Endothelial cell of umbilical vein (primary cell): Measurements from ENCODE around the gene RNH1. TPM values are rescaled to one million over a fixed set of nuclear protein-coding genes. Genes with fewer than 3 reads are reported as not detected.

Experiments used
- BruUV-seq: library from RNA; stranded (reverse); fragments of 400-500 nt; replicated peaks from 2 replicates; lab custom pipeline; 2021; lab: Mats Ljungman, UMichigan
- CTCF ChIA-PET: fragments of 300-600, 350-600 bp; sonication (Branson Sonifier 250); formaldehyde crosslinking; loops from one replicate; lab custom pipeline; 2021; ENCODE audit warnings: antibody characterized with exemption, inconsistent platforms; lab: Charles Lee
- POLR2A ChIA-PET: fragments of 300-600, 350-600 bp; sonication (Branson Sonifier 250); formaldehyde crosslinking; loops from one replicate; lab custom pipeline; 2021; ENCODE audit warnings: antibody characterized with exemption, inconsistent platforms; lab: Charles Lee
- DNase-seq: peaks from one replicate; pipeline ENCODE4 v3.0.0-alpha.2; 2011; ENCODE audit warnings: low read depth, low spot score
- FAIRE-seq: peaks from 2 replicates; lab custom pipeline; 2011; peaks lifted over from hg19 to GRCh38; lab: Jason Lieb, UNC
- H2AFZ ChIP-seq: 2 replicates; pipeline ENCODE4 v1.6.0; 2012; ENCODE audit warnings: low read depth, low read length, control low read depth, inconsistent platforms
- H3K27ac ChIP-seq: 2 replicates; pipeline ENCODE4 v1.5.1; 2011; ENCODE audit warnings: low read depth, mild to moderate bottlenecking, control low read depth, low read length, moderate library complexity; ENCODE audit not compliant: insufficient read depth
- H3K27me3 ChIP-seq, 2 experiments: 2 replicates each; pipeline versions ENCODE4 v1.6.0 to v1.6.1; 2011; ENCODE audit warnings: low read length in 2 of 2, mixed read lengths in 1 of 2; ENCODE audit not compliant: control insufficient read depth in 2 of 2, insufficient read depth in 2 of 2
- H3K36me3 ChIP-seq, 2 experiments: 2 replicates in 1 of 2; 3 replicates in 1 of 2; pipeline ENCODE4 v1.5.1; 2011; ENCODE audit warnings: low read length in 2 of 2, mild to moderate bottlenecking in 1 of 2, moderate library complexity in 1 of 2; ENCODE audit not compliant: control insufficient read depth in 2 of 2, insufficient read depth in 2 of 2; ENCODE audit errors: extremely low read depth in 1 of 2
- H3K4me1 ChIP-seq: 3 replicates; pipeline ENCODE4 v1.5.1; 2011; ENCODE audit warnings: mild to moderate bottlenecking, low read length; ENCODE audit not compliant: control insufficient read depth, insufficient read depth; ENCODE audit errors: extremely low read depth
- H3K4me2 ChIP-seq: 2 replicates; pipeline ENCODE4 v1.6.1; 2011; ENCODE audit warnings: low read length, control low read depth, mixed read lengths; ENCODE audit not compliant: insufficient read depth
- H3K4me3 ChIP-seq, 3 experiments: fragments of 200-600 bp in 1 of 3; sonication (generic), shearing (Covaris generic) in 1 of 3; replicated peaks in 1 of 3; 2 replicates each; pipeline ENCODE4 v1.5.1; 2011 to 2016; ENCODE audit warnings: control low read depth in 3 of 3, low read length in 3 of 3, mild to moderate bottlenecking in 2 of 3, inconsistent platforms in 1 of 3, low read depth in 1 of 3, moderate library complexity in 1 of 3; ENCODE audit not compliant: insufficient read depth in 1 of 3
- H3K79me2 ChIP-seq: 2 replicates; pipeline ENCODE4 v1.6.0; 2012; ENCODE audit warnings: low read length, inconsistent platforms; ENCODE audit not compliant: control insufficient read depth, insufficient read depth
- H3K9ac ChIP-seq: replicated peaks from 2 replicates; pipeline ENCODE3; 2011; ENCODE audit warnings: low read length, control low read depth; ENCODE audit not compliant: insufficient read depth; ENCODE audit errors: extremely low read depth
- H3K9me1 ChIP-seq: replicated peaks from 3 replicates; pipeline ENCODE4 v1.6.0; 2011; ENCODE audit warnings: mild to moderate bottlenecking, low read length; ENCODE audit not compliant: control insufficient read depth, insufficient read depth; ENCODE audit errors: extremely low read depth
- H3K9me3 ChIP-seq: replicated peaks from 2 replicates; pipeline ENCODE4 v1.5.1; 2012; ENCODE audit warnings: low read length, inconsistent platforms; ENCODE audit not compliant: control insufficient read depth, insufficient read depth
- H4K20me1 ChIP-seq: replicated peaks from 2 replicates; pipeline ENCODE3; 2011; ENCODE audit warnings: mild to moderate bottlenecking, low read length; ENCODE audit not compliant: control insufficient read depth, insufficient read depth; ENCODE audit errors: extremely low read depth
- CTCF ChIP-seq, 2 donors: IDR thresholded peaks; 1 replicate in 1 of 2; 2 replicates in 1 of 2; pipeline ENCODE4 v1.5.1; 2011; ENCODE audit warnings: low read length in 2 of 2, mild to moderate bottlenecking in 2 of 2, moderate library complexity in 2 of 2, control low read depth in 1 of 2, inconsistent platforms in 1 of 2, low read depth in 1 of 2; ENCODE audit not compliant: insufficient read depth in 1 of 2; ENCODE audit errors: extremely low read depth in 1 of 2
- EZH2 ChIP-seq: IDR thresholded peaks from 2 replicates; pipeline ENCODE4 v1.6.1; 2012; ENCODE audit warnings: borderline replicate concordance, low read depth, mild to moderate bottlenecking, moderate library complexity, low read length, inconsistent platforms; ENCODE audit not compliant: severe bottlenecking
- FOS ChIP-seq: IDR thresholded peaks from 2 replicates; pipeline ENCODE4 v1.6.1; 2011; ENCODE audit warnings: mild to moderate bottlenecking, low read length, moderate library complexity, borderline replicate concordance; ENCODE audit not compliant: insufficient read depth
- GATA2 ChIP-seq: IDR thresholded peaks from 2 replicates; pipeline ENCODE4 v1.7.0; 2011; ENCODE audit warnings: low read depth, mild to moderate bottlenecking, moderate library complexity, mixed read lengths, low read length; ENCODE audit not compliant: insufficient read length, insufficient read depth
- JUN ChIP-seq: IDR thresholded peaks from 2 replicates; pipeline ENCODE4 v1.6.1; 2011; ENCODE audit warnings: borderline replicate concordance, low read depth; ENCODE audit not compliant: insufficient read length, insufficient read depth
- MAX ChIP-seq: IDR thresholded peaks from 2 replicates; pipeline ENCODE4 v1.6.1; 2011; ENCODE audit not compliant: insufficient read depth, insufficient read length
- MYC ChIP-seq: IDR thresholded peaks from one replicate; pipeline ENCODE4 v1.6.1; 2011; ENCODE audit warnings: mild to moderate bottlenecking, low read depth, low read length
- POLR2A ChIP-seq: IDR thresholded peaks from 2 replicates; pipeline ENCODE4 v1.6.1; 2012; ENCODE audit warnings: low read depth, mild to moderate bottlenecking, control low read depth, low read length
- POLR2AphosphoS5 ChIP-seq: IDR thresholded peaks from 2 replicates; pipeline ENCODE4 v1.6.1; 2012; ENCODE audit warnings: low read depth, mild to moderate bottlenecking, control low read depth, low read length, moderate library complexity; ENCODE audit not compliant: insufficient read depth
- dilution Hi-C: fragments of 300-500 bp; cut with MboI; formaldehyde crosslinking; loops from one replicate; pipeline ENCODE4 v1.15.0; 2019; ENCODE audit warnings: low sequenced_read_pairs; ENCODE audit not compliant: extremely low pct_ligation_motif_present
- intact Hi-C: fragments of 100-400 bp; cut with micrococcal nuclease; formaldehyde crosslinking; loops from one replicate; pipeline ENCODE4 v1.10.0; 2022
- polyA plus RNA-seq, 4 experiments: library from polyadenylated mRNA; depleted of rRNA in 3 of 4; stranded (reverse) in 3 of 4; unstranded in 1 of 4; fragments of >200 nt; gene quantifications; 2 replicates each; pipeline versions ENCODE4 v1.2.1 to v1.2.3, GENCODE V29; 2011 to 2012; ENCODE audit warnings: missing spikeins in 1 of 4
- total RNA-seq: library from RNA; stranded (reverse); gene quantifications from 2 replicates; pipeline ENCODE4 v1.2.3, GENCODE V29; 2021

Gene RNH1
- total and polyA plus RNA-seq, 2 donors (not counting 3 experiments of a cell fraction or from before 2014, with no cell fraction given): 144 to 198 TPM

GRCh38 chr11:479311-479710 lies 27.7 kb downstream of the RNH1 start:
- CTCF ChIA-PET: no interaction called here
- Histone ChIP-seq H3K27ac (no peak overlapping the region), H3K4me2 (no peak overlapping the region), H3K9me1 (no peaks in the 10 kb centered on the region), H3K36me3 (no peaks in the 10 kb centered on the region), H3K4me3 (no peak overlapping the region), H4K20me1 (no peaks in the 10 kb centered on the region), H3K79me2 (peaks cover 9% of the 10 kb centered on the region), H3K27me3 (no peaks in the 10 kb centered on the region), H3K9ac (no peak overlapping the region), H3K4me1 (no peaks in the 10 kb centered on the region), H3K9me3 (no peaks in the 10 kb centered on the region), H2AFZ (no peak overlapping the region)
- DNase-seq (no peak), FAIRE-seq (no peak)
- no TSS peak for BruUV-seq
- intact Hi-C loops (no loop called here), dilution Hi-C loops (no loop called here)
- TF ChIP-seq FOS: no peak
- TF ChIP-seq EZH2: no peak
- TF ChIP-seq MYC: no peak
- no peak for TF ChIP-seq POLR2AphosphoS5
- TF ChIP-seq GATA2: no peak
- no peak for TF ChIP-seq POLR2A
- no peak for TF ChIP-seq MAX
- no peak for TF ChIP-seq CTCF (IDR thresholded peaks at IDR 0.05; ENCODE audit: extremely low read depth in 1 of 2, insufficient read depth in 1 of 2, low read depth in 1 of 2, low read length in 2 of 2)
- no peak for TF ChIP-seq JUN
- POLR2A ChIA-PET: no interaction called here
